HG03139 (cell line): ENCODE results near the gene CALML3.

Source experiments
- ATAC-seq: cut with Tn5 transposase; IDR thresholded peaks from one replicate; pipeline ENCODE4 v1.9.1; 2021; ENCODE audit not compliant: unreplicated experiment

The CALML3 gene

DNA sequence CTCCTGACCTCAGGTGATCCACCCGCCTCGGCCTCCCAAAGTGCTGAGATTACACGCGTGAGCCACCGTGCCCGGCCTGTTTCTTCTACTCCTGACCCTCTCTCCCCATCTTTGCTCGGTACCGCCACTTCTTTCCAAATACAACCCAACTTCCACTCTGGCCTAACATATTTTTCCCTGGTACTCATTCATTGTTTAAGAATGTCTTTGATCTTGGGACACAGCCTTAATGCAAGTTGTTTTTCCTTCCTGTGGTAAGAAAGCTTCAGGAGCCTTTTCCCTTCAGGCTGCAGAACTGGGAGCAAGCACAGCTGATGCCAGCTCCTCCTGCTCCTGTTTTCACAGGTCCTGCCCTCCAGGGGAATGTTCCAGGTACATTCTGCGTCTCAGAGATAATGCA, 13.7 kb downstream of the CALML3 start:
- no peak for ATAC-seq

DNA sequence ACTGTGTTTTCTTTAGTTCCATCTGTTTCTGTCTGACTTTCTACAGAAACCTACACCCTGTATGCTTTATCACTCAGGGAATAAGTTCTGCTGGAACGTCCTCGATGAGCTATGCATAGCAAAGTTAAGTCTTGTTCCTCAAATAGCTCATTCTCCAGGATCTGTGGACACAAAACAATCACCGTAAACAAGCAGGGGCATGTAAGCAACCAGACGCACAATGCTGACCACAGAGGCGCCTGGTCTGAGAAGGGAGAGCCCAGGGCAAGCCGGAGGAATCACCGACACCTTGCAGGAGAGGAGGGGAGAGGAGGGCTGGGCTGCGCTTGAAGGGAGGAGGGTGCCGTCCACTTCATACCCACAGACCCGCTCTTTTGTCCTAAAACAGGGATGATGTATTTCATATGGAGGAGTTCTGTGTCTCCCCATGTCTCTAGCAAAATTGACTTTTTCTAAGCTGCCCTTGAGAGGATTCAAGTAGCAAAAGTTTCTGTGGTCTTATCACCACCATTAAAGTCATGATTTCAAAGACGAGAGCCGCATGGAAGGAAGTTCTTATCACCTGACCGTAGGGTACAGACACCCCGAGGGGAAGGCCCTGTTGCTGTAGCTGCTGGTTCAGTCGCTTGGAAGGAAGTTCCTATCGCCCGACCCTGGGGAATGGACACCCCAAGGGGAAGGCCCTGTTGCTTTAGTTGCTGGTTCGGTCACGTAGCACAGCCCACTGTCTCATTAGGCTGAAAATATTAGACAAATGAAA, 14.3 kb downstream of the CALML3 start:
- no peak for ATAC-seq

DNA sequence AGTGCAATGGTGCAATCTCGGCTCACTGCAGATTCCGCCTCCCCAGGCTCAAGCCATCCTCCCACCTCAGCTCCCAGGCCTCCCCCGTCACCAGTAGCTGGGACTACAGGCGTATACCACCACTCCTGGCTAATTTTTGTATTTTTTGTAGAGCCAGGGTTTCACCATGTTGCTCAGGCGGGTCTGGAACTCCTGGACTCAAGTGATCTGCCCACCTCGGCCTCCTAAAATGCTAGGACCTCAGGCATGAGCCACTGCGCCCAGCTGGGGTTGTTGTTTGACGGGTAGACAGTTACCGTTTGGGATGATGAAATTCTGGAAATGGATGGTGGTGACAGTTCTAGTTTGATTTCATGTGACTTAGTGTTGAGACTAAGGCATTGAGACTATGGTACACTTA, 15.3 kb downstream of the CALML3 start:
- no peak for ATAC-seq

DNA sequence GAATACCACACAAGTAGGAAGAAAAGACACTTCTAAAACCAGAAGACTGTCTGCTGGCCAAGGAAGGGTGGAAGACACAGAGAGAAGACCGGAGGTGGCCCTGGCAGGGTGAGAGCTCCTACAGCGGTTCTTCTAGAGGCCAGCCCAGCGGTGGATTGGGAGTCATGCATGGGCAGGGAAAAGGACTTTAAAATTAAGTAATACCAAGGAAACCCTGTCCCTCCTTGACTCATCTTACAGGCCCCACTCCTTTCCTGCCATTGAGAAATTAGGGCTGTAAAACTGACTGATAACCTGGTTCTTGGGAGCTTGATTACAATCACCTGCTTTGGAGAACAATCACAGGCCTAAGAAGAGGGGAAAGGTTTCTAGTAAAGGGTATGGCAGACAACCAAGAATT, 16.1 kb downstream of the CALML3 start:
- ATAC-seq = no peak

DNA sequence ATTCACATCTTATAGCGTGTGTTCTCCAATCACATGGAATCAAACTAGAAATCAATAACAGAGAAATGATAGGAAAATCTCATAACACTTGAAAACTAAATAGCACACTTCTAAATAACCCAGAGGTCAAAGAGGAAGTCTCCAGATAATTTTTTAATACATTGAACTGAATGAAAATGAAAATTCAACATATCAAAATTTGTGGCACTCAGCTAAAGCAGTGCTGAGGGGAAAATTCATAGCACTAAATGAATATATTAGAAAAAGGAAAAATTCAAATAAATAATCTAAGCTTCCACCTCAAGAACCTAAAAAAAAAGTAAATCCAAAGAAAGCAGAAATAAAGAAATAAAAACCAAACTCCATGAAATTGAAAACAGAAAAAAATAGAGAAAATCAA, 17.3 kb downstream of the CALML3 start:
- no peak for ATAC-seq

DNA sequence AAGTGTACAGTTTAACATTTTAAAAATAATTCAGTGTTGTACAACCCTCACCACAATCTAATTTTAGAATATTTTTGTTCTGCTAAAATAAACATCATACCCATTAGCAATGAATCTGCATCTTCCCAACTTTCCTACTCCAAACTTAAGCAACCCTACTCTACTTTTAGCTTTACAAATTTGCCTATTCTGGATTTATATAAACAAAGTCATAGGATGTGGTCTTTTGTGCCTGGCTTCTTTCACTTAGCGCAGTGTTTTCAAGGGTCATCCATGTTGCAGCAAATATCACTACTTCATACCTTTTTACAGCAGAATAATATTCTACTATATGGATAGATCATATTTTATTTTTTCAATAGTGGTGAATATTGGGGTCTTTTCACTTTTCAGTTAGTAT, 18.9 kb downstream of the CALML3 start:
- no peak for ATAC-seq

DNA sequence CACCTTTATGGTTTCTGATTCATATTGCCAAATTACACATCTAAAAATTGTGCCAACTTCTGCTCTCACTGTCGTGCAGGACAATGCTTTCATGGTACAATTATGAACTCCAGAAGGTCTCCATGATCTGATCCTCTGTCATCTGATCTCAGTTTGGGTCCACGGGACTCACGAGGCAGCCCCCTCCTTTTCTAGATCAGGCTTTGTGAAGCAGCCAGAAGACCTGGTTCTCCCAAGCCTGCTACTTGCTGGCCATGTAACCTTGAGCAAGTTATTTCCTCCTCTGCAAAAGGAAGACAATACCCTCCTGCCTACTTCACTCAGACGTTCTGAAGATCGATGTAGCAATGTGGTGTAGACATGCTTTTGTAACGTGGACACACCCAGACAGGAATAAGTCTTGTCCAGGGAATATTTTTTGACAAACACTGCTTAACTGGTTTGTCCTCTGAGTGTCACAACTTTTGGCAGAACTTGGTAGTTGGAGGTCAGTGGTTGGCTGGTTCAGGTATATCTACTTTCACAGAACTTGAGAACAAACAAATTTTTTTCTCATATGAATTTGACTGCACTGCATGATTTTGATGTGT, 19.6 kb downstream of the CALML3 start:
- no peak for ATAC-seq

DNA sequence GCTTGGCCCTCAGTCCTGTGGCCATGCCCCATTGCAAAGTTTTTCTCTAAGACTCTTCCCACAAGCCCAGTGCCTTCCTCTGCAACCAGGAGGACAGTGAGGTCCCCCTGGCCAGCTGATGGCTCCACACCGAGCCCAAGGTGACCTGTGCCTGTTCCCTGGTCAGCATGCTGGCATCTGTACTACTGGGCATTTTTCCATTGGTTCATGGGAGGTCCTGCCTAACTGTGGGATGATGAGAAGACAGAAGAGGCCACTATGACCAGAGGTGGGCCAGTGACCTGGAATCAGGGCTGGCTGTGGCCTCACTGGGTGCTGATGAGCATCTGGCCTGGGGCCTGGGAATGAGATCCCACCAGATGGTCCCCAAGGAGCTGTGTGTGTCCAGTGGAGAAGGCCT, 20.2 kb downstream of the CALML3 start:
- ATAC-seq = no peak

DNA sequence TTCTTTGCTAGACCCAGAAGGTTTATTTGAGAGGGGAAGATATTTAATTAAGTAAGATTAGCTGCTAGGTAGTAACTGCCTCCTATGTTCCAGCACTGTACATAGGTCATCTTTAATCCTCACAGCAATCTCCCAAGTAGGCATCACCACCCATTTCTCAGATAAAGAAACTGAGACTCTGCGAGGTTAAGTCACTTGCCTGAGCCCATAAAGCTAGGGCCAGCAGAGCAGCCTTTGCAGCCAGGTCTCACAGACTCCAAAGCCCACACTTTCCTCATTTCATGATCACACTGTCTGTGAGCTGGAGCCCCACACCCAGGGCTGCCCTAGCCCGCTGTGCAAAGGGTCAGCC, 20.6 kb downstream of the CALML3 start:
- ATAC-seq = no peak

DNA sequence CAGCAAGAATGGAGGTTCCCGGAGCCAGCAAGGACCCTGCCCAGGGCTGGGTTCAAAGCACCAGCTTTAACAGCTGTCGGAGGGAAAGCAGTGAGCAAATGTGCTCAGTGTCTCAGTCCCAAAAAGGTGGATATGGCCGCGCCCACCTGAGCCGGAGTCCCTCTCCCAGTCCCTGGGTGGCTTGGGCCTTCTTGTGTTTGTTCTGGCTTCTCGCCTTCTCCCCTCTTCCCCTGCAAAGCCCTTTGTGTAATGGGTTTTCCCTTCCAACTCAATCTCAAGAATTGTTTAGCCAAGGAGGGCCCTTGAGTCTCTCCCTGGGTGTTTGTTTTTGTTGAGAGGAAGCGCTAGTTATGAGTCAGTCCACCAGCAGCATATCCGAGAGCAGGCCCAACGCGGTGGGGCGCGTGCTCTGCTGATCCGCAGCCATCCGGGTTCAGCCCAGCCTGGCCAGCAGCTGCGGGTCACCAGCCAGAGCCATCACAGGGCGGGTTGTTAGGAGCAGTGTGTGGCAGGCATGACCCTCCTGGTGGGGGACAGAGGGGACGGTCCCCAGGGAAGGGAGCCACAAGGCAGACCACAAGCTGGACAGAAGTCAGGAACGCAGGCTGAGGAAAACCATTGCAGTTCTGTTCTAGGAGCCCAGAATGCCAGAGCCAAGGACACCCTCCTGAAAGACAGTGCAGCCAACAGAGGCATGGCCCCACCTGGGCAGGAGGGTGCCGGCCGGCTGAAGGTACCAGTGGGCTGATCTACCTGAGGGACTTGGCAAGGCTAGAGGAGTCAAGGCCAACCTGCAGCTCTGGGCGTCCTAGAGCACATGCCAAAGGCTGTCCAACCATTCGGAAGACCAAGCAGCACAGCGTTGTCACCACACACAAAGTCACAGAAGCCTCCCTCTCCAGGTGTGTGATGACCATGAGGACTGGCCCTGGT, 21.3 kb downstream of the CALML3 start:
- ATAC-seq = no peak

DNA sequence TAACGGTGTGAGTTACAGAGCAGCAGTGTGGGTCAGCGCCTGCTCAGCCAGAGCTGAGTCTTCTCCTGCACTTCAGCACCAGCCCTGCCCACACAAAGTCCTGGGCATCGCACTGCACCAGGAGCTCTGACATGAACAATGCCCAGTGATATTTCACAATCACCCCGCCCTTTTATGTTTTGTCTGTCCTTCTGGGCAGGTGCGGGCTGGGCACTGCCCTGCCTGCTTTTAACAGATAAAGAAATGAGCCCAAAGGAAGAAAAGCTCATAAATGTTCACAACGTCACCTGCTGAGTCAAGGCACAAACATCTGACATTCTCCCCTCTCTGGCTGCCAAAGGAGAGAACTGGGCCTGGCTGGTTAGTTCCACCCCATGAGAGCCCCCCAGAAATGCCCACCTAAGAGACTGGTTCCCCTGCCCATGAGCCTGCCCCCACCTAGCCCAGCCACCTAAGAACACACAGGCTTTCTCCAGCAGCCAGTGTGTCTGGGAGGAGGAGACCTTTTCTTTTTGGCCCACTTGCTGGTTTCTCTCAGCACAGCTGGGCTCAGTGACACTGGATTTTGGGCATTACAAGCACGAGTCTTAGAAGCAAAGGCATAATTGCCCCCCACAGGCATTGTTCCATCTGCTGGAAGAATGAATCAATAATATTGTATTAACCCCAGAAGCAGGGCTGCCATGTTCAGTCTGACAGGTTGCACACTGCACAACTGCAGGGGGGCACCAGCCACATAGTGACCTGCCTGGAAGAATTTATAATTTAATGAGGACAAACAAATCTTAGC, 22.3 kb downstream of the CALML3 start:
- no peak for ATAC-seq

DNA sequence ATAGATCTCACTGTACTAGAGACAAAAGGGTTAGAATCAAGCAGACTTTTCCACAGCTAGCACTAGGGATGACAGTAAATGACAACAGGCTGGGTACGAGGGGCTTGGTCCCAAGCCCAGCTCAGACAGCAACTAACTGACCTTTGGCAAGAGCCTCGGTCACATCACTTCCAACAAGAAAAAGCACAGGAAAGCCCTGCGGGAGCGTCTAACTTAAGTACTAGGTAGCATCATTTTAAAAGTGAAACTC, 22.8 kb downstream of the CALML3 start:
- ATAC-seq = no peak

DNA sequence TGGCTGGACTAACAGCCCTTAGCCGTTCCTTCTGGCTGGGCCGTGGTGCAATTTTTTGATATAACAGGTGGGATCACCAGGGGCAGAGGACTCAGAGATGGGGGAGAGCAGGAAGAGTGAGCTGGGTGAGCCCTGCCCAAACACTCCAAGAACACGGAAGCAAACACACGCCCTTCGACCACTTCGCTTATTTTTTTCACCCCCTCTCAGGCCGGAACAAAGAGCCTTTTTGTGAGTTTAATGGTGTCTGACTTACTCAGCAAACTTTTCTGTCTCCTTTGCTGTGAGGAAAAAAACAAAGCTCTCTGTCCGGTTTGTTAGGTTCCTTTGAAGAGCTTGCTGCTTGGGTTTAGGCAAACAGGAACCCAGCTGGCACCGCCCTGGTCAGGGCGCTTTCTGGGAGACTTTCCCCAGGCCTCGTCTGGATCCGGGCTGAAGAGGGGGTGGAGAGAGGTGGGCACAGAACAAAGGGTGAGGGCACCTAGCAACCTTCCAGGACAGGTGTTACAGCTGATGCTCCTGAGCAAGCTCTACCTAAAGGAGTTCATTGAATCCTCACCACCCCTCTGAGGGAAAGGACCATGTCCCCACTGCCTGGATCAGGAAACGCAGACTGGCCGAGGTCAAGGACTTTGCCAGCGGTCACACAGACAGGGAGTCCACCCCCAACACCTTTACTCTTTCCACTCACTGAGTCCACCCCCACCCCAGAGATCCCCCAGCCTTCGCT, 23.3 kb downstream of the CALML3 start:
- ATAC-seq = no peak

DNA sequence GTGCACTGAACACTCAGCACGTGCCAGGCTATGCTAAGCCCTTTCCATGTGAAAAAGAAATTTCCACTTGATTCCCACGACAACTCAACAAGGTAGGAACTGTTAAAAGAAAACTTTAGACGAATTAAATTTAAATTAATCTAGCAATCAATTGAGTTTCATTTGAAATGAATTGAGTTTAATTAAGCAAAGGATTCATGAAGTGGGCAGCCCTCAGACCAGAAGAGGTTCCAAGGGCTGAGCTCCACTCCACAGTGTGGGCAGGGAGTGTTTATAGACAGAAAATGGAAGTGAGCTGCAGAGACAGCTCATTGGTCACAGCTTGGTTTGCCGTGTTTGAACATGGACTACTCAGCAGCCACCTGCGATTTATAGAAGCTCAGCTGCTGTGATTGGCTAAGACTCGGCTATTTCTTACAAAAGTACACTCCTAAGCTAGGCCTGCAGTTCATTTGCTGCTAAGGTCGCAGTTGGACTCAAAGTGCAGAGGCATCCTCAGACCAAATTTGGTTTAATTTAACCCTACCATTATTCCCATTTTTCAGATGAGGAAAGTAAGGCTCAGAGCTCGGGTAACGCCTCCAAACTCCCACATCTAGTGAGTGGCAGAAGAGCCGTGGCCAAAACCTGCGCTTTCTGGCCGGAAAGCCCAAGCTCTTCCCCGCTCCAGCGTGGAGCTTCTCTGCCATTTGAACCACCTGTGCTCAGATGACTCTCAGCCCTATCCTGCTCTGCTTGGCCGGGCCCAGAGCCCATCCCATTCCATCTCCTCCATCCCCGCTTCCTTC, 24.9 kb downstream of the CALML3 start:
- ATAC-seq = no peak

DNA sequence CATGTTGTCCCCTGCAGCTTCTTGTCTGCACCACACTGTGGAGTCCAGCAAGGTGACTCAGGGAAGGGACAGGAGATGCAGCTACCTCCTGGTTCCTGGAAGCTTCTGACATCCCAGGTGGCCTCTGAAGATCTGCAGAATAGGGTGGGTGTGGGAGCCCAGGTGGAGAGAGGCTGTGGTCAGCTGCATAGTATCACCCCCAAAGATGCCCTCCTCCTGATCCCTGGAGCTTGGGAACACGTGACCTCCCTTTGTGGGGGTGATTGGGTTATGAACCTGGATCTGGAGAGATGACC, 25.4 kb downstream of the CALML3 start:
- ATAC-seq = no peak

DNA sequence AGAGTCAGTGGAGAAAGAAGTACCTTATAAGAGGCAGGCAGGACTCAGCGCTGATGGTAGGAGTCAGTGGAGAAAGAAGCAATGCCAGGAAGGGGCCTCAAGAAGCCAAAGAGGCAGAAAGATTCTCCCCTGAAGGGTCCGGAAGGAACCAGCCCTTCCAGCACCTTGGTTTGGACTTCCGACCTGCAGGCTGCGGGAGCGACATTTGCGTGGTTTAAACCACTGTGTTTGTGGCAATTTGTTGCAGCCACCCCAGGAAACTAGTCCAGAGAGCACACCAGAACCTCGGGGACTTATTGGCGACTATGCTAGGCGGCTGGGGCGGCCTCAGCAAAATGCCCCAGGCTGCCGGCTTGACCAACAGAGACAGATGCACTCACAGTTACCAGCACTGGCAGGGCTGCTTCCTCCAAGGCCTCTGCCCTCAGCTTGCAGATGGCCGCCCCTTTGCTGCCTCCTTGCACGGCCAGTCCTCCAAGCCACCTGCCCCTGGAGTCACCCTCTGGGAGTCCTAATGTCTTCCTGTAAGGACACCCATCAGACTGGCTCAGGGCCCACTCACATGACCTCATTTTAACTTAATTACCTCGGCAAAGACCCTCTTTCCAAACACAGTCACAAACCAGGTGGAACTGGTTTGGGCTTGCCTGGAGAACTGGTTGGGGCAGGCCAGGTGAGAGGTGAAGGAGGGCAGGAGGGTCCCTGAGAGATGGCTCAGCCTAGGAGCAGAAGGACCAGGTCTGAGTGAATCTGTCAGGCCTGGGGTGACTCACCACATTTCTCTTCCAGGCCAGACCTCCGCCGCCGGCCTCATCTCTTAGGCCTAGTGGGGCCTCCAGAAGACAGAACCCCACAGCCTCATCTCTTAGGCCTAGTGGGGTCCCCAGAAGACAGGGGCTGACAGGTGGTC, 26.1 kb downstream of the CALML3 start:
- ATAC-seq = no peak

DNA sequence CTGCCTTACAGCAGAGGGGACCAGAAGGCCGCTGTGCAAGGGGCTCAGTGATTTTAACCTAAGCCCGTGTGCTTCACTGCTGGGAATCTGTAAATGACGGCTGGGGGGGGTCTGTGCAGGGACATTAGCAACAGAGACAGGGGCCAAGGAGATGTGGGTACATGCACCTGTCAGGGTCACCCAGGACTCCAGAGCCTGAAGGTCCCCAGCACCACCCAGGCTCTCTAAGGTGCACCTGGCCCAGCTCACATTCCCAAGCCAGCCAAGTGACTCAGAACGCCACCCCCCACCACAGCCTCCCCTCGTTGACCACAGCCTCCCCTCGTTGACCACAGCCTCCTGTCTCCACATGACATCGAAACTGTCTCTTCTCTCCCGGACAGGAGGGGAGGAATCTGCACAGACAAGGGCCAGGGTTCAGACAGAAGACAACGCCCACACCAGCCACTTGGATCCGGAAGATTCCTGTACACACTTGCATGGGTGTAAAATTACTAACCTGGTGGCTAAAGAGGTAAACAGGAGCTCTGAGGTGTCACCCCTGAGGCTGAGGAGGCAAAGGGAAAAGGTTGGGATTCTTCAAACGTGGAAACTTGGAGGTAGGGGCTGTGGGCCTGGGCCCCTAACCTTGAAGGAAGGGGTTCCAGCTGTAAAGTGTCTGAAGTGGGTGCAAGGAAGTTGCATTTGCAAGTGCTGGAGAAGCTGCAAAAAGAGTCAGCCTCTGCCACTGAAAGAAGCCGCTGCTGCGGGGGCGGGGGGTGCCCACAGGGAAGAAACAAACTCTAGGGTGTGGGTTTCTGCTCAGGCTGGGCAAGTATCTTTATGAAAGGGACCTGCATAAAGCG, 27.0 kb downstream of the CALML3 start:
- ATAC-seq = no peak
